Body of pancreas (tissue), 4 donors: ENCODE results near the gene OIT3.
"Not testable (repeated sequence)": the region's sequence is repeated elsewhere in the genome, so short reads cannot be mapped to it uniquely, and the experiment has no call there.

Experiments
- CTCF ChIP-seq, 7 experiments: fragments of 450-650 bp in 4 of 7; fragments of 200-600 bp in 3 of 7; sonication (generic) in 3 of 7; IDR thresholded peaks; one replicate each; pipeline ENCODE4 v1.5.1; 2016 to 2019; ENCODE audit warnings: antibody characterized with exemption in 7 of 7
- POLR2A ChIP-seq, 3 donors: fragments of 450-650 bp; IDR thresholded peaks; one replicate each; pipeline ENCODE4 v1.6.1; 2016; ENCODE audit warnings: antibody characterized with exemption in 3 of 3, mild to moderate bottlenecking in 2 of 3

GRCh38 chr10:72917803-72918332 is 24.3 kb downstream of the OIT3 start:
- not testable (repeated sequence) for TF ChIP-seq CTCF, POLR2A (IDR thresholded peaks at IDR 0.05)
